GM19043 (cell line): ENCODE measurements around the gene MNT.

ENCODE experiments used
- ATAC-seq: cut with Tn5 transposase; IDR thresholded peaks from one replicate; pipeline ENCODE4 v1.9.1; 2021; ENCODE audit warnings: low read depth; ENCODE audit not compliant: unreplicated experiment

The MNT gene

DNA sequence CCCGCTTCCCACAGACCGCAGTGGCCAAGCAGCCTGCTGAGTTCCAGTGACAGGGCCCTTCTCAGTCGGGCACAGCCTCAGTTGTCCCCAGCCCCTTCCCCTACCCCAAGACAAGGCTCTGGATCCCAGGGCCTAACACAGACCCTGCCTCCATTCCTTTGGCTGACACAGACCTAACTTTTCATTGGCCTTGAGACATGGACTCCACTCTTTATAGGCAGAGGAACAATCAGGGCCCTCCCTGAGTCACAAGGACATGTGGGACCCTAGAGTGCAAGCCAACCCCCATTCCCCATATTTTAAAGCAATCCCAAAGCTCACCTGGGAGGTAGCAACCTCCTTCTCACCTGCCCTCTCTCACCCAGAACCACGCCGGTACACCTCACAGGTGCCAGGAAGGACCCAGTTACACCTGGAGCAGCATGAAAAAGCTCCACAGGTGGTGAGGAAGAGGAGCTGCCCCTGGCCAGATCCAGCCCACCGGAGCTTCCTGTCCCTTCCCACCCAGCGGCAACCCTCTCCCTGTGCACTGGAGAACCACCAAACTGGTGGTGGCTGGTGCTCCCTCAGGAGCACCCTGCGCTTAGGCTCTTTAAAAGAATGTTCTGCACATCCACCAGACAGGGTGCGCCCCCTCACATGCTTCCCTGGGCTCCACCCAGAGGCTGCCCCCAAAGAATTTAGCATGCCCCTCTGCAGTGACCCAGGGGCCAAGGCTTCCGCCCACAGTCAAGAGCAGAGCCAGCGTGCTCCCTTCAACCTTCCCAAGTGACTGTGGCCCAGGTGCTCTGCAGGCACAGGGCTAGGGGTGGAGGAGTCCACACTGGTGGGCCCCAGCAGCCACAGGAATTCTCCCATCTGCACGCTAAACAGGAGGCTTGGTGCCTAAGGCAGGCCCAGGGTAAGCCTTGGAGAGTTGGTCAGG is 3.4 kb downstream of the MNT start:
- ATAC-seq = no peak

DNA sequence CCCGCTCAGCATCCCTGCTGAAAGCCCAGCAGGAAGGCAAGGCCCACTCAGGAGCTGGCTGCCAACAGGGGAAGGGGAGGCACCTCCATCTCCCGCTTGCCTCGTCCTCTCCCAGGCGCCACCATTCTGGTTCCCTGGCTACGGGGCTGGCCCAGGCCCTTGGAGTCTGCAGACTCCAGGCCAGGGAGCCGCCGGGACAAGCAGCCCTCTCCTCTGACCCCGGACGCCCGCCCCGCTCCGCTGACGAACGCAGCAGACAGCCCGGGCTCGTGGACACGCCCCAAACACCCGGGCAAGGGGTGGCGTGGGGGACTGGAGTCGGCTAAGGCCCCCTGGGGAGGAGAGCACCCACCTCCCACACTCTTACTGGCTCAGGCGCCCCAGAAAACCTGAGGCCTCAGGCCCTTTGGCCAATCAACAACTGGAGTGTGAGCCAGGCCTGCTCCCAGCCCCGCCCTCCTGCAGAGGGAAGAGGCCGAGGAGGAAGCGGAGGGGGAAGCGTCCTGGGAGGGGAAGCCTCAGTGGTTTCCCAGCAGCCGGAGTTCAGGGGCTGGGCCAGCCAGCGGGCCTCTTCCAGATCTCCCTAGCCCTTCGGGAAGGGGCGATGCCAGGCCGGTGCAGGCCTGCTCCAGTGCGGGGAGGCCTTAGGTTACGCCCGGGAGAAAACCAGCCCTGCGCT is 4.2 kb downstream of the MNT start:
- ATAC-seq = peak; percentile 25

DNA sequence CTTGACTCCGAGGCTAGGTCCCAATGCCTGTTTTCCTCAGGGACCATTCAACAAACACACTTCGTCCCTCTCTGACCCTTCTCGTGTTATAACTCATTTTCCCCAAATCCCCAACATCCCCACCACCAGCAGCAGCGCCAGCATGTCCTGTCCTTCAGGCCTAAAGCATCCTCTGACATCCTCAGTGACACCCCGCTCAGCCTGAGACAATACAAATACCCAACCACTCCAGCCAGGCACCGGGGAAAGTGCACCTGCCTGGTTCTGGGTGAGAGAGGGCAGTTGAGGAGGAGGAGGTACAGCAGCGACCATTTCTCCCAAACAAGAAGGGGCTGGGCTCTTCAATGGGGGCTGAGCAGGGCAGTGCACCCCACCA is 4.7 kb downstream of the MNT start:
- no peak for ATAC-seq

DNA sequence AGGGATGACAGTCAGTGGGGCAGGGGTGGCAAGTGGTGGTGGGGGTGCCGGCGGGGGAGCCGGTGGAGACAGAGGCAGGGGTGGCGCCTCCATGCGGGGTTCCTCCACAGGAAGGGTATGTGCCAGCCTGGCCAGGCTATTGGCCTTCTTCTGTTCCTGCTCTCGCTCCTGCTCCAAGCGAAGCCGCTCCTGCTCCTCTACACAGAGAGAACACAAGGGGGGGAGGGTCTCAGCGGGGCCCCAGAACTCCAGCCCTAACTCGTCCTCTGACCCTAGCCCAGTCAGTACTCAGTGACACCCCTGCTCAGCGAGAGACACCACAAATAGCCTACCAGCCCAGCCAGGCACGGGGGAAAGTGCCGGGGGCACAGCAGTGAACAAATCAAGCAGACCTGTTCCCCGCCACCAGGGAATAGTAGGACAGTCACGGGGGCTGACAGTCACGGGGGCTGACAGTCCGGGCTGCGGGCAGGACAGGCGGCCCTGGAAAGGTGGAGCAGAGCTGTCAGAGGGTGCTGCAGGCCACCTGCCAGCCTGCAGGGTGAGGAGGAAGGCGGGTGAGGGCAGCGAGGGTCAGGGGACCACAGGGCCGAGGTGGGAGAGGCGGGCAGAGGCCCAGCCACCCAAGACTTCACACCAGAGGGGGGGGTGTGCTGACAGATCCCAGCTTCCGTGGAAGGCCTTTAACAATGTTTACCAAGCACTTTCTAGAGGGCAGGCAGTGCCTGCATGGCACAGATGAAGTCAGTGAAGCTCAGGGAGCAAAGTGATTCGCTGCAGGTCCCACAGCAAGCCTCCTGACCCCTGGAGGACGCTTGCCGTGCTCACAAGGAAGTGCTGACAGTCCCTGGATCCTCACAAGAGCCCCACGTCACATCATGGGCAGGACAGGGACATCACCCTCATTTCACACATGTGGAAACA is 5.3 kb downstream of the MNT start:
- no peak for ATAC-seq

DNA sequence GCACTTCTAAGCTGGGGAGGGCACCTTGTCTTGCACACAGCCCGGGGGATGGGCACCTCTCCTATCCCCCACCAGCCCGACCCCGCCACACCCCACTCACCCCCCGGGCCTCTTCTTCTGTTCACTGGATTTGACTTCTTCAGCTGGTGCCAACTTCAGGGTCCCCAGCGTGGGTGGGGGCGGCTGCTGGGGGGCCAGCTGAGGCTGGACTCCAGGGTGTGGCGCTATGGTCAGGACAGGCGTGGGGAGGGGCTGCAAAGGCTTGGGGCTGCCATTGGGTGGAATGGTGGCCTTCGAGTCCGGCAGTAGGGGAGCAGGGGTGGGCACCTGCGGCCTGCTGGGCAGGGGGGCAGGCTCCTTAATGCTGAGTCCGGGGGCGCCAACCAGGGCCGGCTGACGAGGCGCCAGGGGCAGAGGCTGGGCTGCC is 6.1 kb downstream of the MNT start:
- ATAC-seq = no peak

DNA sequence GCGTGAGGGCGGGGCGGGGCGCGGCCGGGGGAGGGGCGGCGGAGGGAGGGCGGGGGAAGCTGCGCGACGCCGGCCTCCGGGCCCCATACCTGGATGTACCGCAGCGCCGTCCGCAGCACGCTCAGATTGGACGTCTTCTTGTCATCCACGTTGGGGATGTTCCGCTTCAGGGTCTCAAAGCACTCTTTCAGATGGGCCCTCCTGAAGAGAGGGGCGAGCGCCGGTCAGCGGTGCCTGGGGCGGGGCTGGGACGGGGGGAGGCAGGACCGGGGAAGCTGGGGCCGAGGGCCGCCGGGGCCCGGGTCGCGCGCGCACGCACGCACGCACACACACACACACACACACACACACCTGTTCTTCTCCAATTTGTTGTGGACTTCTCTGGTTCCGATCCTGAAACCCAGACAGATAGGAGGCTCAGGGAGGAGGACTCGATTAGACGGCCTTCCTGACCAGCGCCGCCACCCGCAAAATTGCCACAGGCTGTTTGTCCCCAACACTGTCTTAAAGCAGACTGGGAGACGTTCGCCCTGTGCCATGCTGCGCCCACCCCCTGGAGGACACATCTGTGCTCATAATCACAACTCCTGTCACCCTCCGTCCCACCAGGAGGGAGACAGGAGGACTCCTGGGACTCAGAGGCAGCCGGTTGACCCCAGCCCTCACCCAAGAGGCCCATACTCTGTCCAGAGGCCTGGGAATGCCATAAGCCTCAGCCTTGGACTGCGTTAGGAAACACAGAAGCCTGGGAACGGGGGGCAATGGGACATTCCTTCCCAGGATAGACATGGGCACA is 6.7 kb downstream of the MNT start:
- ATAC-seq = no peak

GRCh38 chr17:2393174-2393953 is 7.5 kb downstream of the MNT start:
- peak; percentile 23 for ATAC-seq

DNA sequence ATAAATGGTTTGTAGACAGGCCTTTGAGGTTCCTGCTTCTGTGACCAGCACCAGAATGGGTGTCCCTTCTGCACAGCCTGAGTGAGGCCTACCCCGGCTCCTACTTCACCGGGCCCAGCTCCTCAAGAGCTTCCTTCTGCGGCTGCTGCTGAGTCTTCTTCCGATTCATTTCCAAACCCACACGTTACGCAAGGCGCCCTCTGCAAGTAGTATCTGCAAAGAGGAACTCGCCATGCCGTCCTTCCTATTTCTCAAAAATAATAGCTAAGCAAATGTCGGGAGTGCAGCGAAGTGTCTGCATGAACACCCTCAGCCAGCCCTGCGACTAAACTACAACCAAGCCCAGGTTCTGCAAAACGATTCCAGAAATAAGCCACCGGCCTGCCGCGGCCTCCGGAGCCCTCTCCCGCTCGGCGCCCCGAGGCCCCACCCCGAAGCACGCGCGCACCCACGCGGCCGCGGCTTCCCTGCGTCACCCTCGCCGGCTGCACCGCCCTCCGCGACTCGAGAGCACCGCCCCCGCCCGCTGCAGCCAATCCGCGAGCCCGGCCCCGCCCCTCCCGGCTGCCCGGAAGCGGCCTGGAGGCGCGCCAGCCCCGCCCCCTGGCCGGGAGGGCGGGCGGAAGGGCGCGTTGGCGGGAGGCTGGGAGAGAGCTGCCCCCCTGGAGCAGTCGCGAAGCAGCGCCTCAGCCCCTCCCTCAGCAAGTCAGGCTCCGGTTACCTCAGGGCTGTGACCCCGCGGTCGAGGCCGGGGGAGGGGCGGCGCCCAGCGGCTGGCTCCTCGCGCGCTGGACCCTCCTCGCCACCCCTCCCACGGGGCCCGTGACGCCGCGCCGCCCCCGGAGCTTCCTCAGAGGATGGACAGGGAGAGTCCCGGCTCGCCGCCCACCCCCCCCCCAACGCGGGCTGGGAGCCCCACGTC is 8.3 kb downstream of the MNT start:
- peak; percentile 46 for ATAC-seq

DNA sequence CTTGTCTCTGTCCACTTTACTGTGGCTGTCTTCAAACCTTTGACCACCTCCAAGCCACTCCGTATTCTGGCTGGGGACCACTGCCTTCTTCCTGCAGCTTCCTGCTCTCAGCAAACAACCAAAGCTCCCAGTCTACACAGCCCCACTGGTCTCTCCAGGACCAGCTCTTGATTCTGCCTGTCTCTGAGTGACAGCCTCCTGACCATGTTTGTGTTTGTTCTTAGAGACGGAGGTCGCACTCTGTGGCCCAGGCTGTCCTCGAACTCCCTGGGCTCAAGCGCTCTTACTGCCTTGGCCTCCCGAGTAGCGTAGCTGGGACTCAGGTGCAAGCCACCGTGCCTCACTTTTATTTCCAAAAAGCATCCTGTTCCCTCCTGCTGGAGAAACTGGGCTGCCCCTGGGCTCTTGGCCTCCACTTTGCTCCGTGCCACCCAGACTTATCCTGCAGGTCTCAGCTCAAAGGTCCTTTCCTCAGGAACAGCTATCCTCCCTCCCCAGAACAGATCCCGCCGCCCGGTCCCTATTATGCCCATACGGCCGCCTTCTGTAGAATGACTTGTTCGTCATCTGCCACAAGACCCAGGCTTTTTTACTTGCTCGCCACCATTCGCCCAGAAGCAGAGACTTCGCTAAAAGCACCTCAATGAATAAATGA is 9.1 kb downstream of the MNT start:
- no peak for ATAC-seq

DNA sequence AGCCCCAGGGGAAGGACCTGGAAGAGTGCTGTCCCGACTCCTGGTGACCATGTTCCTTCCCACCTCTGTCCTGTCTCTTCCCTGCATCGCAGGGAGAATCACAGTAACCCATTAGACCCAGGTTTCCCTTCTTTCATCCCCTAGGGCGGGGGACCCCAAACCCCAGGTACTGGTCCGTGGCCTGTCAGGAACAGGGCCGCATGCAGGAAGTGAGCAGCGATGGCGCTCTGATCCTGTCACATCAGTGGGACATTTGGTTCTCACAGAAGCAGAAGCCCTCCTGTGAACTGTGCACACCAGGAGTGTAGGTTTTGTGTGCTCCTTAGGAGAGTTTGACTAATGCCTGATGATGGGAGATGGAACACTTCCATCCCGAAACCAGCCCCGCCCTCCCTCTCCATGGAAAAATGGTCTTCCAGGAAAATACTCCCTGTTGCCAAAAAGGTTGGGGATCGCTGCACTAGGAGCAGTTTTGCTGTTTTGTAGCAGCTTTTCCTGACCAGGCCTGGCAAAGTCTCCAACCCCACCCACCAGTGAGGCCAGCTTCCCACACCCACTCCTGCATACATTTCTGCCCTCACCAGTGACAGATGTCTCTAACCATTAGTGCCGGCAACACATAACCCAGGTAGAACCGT is 10.5 kb downstream of the MNT start:
- ATAC-seq = no peak

GRCh38 chr17:2388683-2389055 is 12.2 kb downstream of the MNT start:
- ATAC-seq = no peak

DNA sequence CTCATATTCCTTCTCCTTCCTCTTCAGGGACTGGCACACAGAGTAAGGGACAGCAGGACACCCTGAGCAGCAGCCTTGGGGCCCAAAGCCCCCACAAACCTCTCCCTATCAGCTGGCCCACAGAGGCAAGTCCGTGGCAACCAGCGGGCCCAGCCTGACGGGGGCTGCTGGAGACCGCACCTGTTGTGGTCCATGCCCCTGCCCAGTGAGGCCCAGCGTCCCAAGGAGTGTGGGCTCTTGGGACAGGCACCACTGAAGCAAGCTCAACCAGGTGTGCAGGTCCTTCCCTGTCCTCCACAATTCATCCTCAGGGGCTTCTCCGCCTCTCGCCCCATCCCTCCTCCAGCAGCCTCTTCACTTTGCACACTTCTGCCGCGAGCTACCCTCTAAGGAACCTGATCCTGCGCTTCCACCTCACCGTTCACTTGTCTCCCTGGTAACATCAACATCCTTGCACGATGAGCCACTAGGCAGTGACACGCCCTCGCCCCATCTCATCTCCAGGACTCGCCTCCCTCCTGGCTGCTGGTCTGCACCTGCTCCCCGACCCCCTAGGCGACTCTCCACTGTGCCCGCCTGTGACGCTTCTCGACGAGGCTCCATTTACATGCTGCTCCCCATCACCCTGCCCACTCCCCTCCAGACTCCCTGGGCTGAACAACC is 12.7 kb downstream of the MNT start:
- no peak for ATAC-seq

- ATAC-seq = no peak
Observed at GRCh38 chr17:2387086-2388019, 13.5 kb downstream of the MNT start.

DNA sequence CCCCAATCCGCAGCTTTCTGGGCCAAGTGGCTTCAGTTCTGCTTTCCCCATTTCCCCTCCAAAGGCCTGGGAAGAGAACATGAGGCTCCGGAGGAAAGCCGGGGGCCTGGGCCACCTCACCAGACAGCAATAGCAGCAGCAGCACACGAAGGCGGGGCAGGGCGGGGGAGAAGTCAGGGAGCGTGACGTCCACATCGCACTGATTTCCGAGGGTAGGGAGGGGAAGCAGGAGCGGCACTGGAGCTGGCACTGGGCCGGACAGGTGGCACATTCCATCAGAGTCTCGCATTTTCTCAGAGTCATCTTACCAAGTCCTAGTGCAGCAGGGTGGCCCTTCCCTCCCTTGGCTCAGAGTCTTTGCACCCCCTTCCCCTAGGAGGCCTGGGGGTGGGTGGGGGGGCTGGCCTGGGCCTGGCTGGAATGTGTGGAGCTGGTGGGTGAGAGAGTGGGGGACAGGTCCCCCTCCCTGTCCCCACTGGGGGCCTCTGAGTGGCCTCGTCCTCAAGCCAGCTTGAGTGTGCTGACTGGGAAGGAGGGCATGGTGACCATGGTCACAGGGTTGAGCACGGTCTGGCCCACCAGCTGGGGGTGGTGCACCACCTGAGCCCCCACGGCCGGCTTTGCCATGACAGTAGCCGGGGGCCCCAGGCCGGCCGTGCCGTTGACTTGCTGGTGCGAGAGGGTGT is 14.3 kb downstream of the MNT start:
- ATAC-seq = no peak
